Measurements from ENCODE around the gene RNF40.
"Not testable (repeated sequence)": the region's sequence is repeated elsewhere in the genome, so short reads cannot be mapped to it uniquely, and the experiment has no call there.

RNF40 gene

DNA sequence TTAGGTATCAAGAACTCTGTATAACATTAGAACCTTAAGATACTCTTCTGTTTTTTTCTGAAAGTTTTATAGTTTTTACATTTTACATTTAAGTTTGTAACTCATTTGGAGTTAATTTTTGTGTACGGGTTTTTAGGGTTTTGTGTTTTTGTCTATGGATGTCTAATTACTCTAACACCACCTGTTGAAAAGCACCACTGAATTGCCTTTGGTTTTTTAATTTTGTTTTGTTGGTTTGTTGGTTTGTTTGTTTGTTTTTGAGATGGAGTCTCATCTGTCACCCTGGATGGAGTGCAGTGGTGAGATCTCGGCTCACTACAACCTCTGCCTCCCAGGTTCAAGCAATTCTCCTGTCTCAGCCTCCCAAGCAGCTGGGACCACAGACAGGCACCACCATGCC lies 54.6 kb downstream of the RNF40 start:
- peaks cover 13% of the 10 kb centered on the region for H3K4me1 ChIP-seq (ENCODE audit: control insufficient read depth, low read length)
- H3K36me3 ChIP-seq (ENCODE audit: control insufficient read depth, low read length) = no peaks in the 10 kb centered on the region
- no peaks in the 10 kb centered on the region for H4K20me1 ChIP-seq (ENCODE audit: control insufficient read depth, insufficient read depth, low read depth, low read length)
- no peaks in the 10 kb centered on the region for H3F3A ChIP-seq (ENCODE audit: control insufficient read depth, insufficient read depth)
- H3K4me3 ChIP-seq (ENCODE audit: low read length) = no peak overlapping the region
- no peaks in the 10 kb centered on the region for H3K27me3 ChIP-seq (ENCODE audit: control insufficient read depth, low read length)
- H3K27ac ChIP-seq (ENCODE audit: low read depth, low read length) = no peak overlapping the region
- no peak overlapping the region for H3K4me2 ChIP-seq (ENCODE audit: low read length)
- TF ChIP-seq, protein P1, sequence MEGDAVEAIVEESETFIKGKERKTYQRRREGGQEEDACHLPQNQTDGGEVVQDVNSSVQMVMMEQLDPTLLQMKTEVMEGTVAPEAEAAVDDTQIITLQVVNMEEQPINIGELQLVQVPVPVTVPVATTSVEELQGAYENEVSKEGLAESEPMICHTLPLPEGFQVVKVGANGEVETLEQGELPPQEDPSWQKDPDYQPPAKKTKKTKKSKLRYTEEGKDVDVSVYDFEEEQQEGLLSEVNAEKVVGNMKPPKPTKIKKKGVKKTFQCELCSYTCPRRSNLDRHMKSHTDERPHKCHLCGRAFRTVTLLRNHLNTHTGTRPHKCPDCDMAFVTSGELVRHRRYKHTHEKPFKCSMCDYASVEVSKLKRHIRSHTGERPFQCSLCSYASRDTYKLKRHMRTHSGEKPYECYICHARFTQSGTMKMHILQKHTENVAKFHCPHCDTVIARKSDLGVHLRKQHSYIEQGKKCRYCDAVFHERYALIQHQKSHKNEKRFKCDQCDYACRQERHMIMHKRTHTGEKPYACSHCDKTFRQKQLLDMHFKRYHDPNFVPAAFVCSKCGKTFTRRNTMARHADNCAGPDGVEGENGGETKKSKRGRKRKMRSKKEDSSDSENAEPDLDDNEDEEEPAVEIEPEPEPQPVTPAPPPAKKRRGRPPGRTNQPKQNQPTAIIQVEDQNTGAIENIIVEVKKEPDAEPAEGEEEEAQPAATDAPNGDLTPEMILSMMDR (IDR thresholded peaks at IDR 0.05; ENCODE audit: low read depth, low read length, poor library complexity, severe bottlenecking) = no peak
- H3K9me3 ChIP-seq (ENCODE audit: control insufficient read depth, insufficient read depth, low read length) = no peaks in the 10 kb centered on the region
- no peaks in the 10 kb centered on the region for H3K9me2 ChIP-seq (replicated peaks; ENCODE audit: control insufficient read depth, low read length)
- H3K79me2 ChIP-seq (ENCODE audit: control insufficient read depth, low read length) = no peaks in the 10 kb centered on the region

DNA sequence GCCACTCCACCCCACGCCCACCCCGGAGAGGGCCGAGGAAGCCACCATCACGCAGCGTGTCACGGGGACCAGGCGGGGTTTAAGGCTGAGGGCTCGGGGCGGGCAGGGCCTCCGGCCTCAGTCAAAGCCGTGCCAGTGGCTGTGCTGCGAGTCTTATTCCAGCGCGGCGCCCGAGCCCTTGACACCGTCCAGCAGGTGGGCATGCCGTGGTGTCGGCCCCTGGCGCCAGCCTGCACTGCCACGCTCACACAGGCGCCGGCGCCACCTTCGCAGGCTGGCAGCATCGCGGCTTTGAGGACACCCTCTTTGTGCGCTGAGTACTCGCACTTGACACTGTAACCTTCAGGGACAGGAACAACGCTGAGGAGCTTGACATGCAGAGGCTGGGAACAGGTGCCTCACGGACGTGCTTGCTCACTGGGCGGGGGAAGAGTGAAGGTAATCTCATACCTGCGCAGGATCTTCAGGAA lies 58.9 kb downstream of the RNF40 start:
- H3K36me3 ChIP-seq (ENCODE audit: control insufficient read depth, low read length) = no peaks in the 10 kb centered on the region
- H3K4me1 ChIP-seq (ENCODE audit: control insufficient read depth, low read length) = no peaks in the 10 kb centered on the region
- TF ChIP-seq, protein P1 (IDR thresholded peaks at IDR 0.05; ENCODE audit: low read depth, low read length, poor library complexity, severe bottlenecking) = no peak
- no peak for TF ChIP-seq EZH2phosphoT487 (IDR thresholded peaks at IDR 0.05; ENCODE audit: borderline replicate concordance, low read length)
- H3K27me3 ChIP-seq (ENCODE audit: control insufficient read depth, low read length) = no peaks in the 10 kb centered on the region
- H3K9me2 ChIP-seq (replicated peaks; ENCODE audit: control insufficient read depth, low read length) = no peaks in the 10 kb centered on the region
- no peaks in the 10 kb centered on the region for H3K79me2 ChIP-seq (ENCODE audit: control insufficient read depth, low read length)
- no peak overlapping the region for H3K27ac ChIP-seq (ENCODE audit: low read depth, low read length)
- H3K4me2 ChIP-seq (ENCODE audit: low read length) = no peak overlapping the region
- no peaks in the 10 kb centered on the region for H4K20me1 ChIP-seq (ENCODE audit: control insufficient read depth, insufficient read depth, low read depth, low read length)
- no peak overlapping the region for H3K4me3 ChIP-seq (ENCODE audit: low read length)
- H3F3A ChIP-seq (ENCODE audit: control insufficient read depth, insufficient read depth) = no peaks in the 10 kb centered on the region
- H3K9me3 ChIP-seq (ENCODE audit: control insufficient read depth, insufficient read depth, low read length) = no peaks in the 10 kb centered on the region

DNA sequence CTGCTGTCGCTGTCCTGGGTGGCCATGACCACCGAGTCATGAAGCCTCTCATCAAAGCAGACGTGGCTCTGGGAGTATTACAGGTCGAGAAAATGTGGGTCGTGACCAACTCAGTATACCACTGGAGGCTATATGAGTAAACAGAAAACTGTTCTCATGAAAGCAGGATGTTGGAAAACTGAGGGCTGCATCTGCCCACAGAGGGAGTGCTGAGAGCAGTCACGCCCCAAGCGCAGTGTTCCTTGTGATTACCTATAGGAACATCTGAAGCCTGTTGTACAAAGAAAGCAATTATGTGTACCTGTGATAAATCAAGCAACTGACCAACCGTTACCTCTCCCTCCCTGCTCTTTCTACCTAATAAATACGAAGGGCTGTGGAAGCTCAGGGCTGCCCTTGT lies 59.3 kb downstream of the RNF40 start:
- H3K36me3 ChIP-seq (ENCODE audit: control insufficient read depth, low read length); H3K9me3 ChIP-seq (ENCODE audit: control insufficient read depth, insufficient read depth, low read length); H3K27ac ChIP-seq (ENCODE audit: low read depth, low read length); H3K4me2 ChIP-seq (ENCODE audit: low read length); H3K4me3 ChIP-seq (ENCODE audit: low read length); H3K9me2 ChIP-seq (replicated peaks; ENCODE audit: control insufficient read depth, low read length); H4K20me1 ChIP-seq (ENCODE audit: control insufficient read depth, insufficient read depth, low read depth, low read length); H3K79me2 ChIP-seq (ENCODE audit: control insufficient read depth, low read length); H3F3A ChIP-seq (ENCODE audit: control insufficient read depth, insufficient read depth); H3K4me1 ChIP-seq (ENCODE audit: control insufficient read depth, low read length); H3K27me3 ChIP-seq (ENCODE audit: control insufficient read depth, low read length): not testable (repeated sequence)

DNA sequence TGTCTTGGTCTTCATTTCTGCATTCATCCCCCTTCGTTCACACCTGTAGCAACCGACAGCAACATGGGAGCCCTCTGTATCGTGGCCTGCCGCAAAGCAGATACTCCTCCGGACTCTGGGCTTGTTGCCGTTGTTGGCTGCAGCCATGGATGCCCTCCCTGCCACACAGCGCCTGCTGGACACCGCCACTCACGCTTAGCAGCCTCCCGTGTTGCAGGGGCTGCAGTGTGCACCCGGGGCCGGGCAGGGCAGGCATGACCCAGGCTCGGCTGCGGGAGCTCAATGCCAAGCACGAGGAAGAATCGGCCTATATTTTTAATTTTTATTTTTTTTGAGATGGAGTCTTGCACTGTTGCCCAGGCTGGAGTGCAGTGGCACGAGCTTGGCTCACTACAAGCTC lies 59.8 kb downstream of the RNF40 start:
- Histone ChIP-seq H3K27me3 (ENCODE audit: control insufficient read depth, low read length) (no peaks in the 10 kb centered on the region), H4K20me1 (ENCODE audit: control insufficient read depth, insufficient read depth, low read depth, low read length) (no peaks in the 10 kb centered on the region), H3F3A (ENCODE audit: control insufficient read depth, insufficient read depth) (no peaks in the 10 kb centered on the region), H3K9me2 (replicated peaks; ENCODE audit: control insufficient read depth, low read length) (no peaks in the 10 kb centered on the region), H3K4me3 (ENCODE audit: low read length) (no peak overlapping the region), H3K79me2 (ENCODE audit: control insufficient read depth, low read length) (no peaks in the 10 kb centered on the region), H3K27ac (ENCODE audit: low read depth, low read length) (no peak overlapping the region), H3K36me3 (ENCODE audit: control insufficient read depth, low read length) (no peaks in the 10 kb centered on the region), H3K4me2 (ENCODE audit: low read length) (no peak overlapping the region), H3K9me3 (ENCODE audit: control insufficient read depth, insufficient read depth, low read length) (no peaks in the 10 kb centered on the region), H3K4me1 (ENCODE audit: control insufficient read depth, low read length) (no peaks in the 10 kb centered on the region)
- TF ChIP-seq EZH2phosphoT487 (IDR thresholded peaks at IDR 0.05; ENCODE audit: borderline replicate concordance, low read length) = no peak
- TF ChIP-seq, protein P1 (IDR thresholded peaks at IDR 0.05; ENCODE audit: low read depth, low read length, poor library complexity, severe bottlenecking) = no peak
